SIG-M5 treated with dmso at 0.1 percent for 504 hours (cell line): Measurements from ENCODE around the gene GALNT11.

Experiments
- DNase-seq: peaks from one replicate; lab custom pipeline; 2025; ENCODE audit not compliant: unreplicated experiment; lab: John Stamatoyannopoulos, UW

The GALNT11 gene

DNA sequence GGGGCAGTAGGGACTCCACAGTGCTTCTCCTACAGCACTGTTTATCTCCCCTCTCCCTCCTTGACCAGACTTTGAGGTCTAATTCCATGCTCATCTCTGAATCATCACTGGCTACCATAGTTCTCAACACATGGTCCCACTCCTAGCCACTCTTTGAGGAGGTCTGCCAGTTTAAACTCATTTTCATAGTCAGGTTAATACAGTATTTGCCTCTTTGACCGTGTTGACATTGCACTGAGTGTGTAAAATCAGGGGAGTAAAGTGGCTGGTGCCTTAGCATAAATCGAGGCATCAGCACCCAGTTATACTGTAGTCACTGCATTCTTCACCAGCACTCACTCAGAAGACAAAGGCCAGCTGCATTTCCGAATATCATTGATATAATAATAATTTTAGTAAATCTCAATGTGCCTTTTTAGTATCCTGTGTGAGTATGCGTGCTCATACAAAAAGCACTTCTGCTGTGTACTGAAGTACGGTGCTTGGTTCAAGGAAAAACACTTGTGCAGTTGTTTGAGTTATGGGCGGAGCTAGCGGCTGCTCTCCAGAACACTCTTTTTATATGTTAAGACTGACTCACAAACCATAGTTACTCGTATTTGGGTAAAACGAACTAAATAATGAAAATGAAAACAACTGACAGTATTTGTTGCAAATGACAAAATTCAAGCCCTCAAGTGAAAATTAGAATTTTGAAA is 89.7 kb downstream of the GALNT11 start:
- no peak for DNase-seq

DNA sequence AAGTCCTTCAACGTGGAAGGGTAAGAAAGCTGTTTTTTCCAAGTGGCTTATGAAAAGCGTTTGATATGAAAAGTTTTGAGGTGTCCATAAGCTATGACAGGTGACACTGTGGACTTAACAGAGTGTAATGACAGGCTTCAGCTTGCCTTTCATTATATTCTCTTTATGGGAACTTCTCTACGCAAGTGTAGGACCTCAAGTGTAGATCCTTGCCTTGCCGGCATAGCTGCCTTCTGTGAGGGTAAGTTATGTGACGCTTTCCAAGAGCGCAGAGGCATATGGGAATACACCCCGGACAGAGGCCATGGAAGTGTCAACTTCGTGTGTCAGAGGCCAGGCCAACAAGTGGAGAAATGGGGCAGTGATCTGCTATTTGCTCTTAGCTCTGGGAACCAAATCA is 91.9 kb downstream of the GALNT11 start:
- no peak for DNase-seq

DNA sequence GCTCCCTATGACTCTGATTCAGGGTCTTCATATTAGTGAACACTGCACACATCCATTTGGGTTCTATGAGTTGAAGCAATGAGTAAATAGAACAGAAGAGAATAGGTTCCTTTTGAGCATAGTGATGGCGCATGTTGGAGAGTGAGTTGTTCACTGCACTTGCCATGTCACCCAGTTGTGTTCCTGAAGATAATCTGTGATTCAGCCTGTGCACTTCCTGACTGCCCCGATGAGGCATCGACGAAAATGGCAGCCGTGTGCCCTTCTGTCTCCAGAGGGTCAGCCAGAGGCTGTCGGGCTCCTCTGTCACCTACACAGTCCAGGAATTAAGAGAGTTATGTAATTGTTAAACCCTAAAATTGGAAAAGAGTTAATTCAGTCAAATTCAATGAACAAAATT is 94.7 kb downstream of the GALNT11 start:
- no peak for DNase-seq

DNA sequence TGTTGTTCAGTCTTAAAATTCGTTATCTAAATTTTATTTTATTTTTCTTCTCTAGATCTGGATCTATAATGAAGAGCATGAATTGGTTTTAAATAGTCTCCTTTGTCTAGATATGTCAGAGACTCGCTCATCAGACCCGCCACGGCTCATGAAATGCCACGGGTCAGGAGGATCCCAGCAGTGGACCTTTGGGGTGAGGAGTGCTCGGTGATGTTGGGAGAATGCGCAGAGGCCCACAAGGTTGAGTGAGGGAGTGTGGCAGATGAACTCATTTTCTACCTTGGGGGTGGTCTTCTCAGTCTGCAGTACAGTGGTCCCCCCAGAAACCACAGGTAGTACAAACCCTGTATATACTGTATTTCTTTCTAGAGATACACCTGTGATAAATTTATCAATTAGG is 95.3 kb downstream of the GALNT11 start:
- no peak for DNase-seq

DNA sequence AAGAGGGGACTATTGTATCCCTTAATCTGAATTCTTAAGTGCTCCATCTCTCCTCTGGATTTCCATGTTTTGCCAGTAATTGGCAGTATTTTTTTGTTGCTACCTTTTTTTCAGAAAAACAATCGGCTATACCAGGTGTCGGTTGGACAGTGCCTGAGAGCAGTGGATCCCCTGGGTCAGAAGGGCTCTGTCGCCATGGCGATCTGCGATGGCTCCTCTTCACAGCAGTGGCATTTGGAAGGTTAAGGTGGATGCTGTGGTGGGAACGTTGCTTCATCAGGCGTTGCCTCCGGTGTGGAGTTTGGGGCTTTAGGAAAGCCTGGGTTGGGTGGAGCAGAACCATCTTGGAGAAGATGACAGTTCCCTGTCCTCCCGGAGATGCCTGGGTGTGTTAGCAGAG is 96.0 kb downstream of the GALNT11 start:
- DNase-seq = no peak

DNA sequence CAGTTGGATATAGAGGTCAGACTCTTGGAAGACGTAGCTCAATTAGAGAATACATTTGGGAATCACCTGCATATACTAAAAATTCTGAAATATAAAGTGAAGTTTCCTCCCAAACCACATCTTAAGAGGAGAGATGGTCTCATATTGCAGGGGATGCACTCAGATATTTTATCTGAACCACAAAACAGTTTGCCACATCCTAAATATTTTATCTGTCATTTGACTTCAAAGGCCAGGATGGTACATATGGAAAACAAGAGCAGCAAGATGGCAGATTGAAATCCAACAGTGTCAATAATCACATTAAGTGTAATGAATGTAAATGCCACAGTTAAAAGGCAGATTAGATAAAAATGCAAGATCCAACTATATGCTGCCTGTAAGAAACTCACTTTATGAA is 97.1 kb downstream of the GALNT11 start:
- DNase-seq = no peak

DNA sequence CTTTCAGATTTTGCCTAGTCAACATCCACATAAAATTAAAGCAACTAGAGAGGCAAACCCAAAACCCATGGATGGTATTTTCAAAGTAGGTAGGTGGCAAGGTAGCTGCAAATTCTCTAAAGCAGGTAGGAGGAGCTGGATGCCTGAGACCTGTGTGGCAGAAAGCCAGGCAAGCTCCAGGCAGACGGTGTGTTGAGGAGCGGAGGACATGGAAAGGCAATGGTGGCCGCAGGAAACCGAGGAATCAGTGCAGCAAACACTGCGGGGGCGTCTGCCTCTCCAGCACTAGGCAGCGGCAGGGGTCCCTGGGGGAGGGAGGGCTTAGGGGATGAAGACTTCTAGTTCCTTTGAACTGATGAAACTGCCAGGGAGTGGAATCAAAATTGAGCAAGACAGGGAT is 101.3 kb downstream of the GALNT11 start:
- no peak for DNase-seq

DNA sequence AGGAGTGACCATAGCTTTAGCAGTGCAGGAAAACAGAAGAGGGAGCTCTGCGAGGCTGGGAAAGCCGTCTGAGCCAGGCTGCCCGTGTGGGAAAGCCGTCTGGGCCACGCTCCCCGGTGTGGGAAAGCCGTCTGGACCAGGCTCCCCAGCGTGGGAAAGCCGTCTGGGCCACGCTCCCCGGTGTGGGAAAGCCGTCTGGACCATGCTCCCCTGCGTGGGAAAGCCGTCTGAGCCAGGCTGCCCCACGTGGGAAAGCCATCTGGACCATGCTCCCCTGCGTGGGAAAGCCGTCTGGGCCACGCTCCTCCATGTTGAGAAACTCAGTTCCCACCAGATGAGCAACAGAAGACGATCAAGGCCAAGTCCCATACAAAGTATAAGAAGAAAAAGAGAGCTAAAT is 101.8 kb downstream of the GALNT11 start:
- no peak for DNase-seq

DNA sequence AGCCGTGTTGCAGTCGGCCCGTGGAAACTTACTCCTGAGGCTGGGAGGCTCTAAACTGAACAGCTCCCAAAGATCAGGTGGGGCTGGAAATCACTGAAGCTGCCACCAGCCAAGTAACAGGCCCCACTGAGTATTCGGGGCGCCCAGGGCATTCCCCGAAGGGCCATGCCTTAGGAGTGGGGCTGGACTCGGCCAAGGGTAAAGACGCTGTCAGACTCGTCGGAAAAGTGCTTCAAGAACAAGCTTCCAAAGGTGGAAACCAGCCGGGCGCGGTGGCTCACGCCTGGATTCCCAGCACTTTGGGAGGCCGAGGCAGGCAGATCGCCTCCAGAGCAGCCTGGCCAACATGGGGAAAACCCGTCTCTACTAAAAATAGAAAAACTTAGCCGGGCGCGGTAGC is 102.8 kb downstream of the GALNT11 start:
- DNase-seq = no peak

DNA sequence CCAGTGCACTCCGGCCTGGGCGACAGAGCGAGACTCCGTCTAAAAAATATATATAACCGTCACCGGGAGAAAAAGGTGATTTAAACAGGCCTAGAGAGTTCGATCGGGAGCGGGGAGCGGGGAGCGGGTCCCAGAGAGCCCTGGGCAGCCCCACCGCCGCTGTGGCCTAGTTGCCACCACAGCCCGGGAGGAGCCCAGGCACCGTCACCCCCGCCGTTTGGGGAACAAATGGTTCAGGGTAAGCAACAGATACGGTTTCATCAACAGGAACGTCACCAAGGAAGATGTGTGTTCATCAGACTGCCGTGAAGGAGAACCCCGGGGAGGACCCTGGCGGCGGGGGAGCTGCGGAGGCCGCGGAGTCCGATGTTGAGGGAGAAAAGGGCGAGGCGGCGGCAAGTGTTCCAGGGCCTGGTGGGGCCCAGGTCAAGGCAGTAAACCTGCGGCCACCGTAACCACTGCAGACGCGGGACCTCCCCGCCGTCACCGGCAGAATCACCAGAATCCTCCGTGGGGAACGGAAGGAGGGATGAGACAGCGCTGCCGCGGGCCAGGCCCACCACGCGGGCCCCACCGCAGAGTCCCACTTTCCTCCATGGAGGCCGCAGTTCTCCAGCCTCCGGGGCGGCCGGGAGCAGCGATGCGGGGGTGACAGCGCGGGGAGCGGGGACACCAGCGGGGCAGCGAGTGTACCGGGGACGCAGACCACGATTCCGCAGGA is 103.4 kb downstream of the GALNT11 start:
- no peak for DNase-seq

DNA sequence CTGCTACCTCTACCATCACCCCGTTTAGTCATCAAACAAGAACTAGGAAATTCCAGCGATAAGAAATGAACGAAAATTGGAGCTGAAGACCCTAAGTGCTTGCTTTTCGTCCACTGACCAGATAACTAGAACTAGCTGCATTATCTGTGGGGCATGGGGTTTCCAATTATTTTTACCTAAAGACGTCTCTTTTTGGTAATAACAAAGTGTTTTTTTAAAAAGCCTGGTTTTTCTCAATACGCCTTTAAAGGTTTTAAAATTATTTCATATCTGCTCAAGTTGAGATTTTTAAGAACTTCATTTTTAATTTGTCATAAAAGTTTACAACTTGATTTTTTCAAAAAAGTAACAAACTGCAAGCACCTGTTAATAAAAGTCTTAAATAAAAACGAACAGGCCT is 104.2 kb downstream of the GALNT11 start:
- DNase-seq = no peak

DNA sequence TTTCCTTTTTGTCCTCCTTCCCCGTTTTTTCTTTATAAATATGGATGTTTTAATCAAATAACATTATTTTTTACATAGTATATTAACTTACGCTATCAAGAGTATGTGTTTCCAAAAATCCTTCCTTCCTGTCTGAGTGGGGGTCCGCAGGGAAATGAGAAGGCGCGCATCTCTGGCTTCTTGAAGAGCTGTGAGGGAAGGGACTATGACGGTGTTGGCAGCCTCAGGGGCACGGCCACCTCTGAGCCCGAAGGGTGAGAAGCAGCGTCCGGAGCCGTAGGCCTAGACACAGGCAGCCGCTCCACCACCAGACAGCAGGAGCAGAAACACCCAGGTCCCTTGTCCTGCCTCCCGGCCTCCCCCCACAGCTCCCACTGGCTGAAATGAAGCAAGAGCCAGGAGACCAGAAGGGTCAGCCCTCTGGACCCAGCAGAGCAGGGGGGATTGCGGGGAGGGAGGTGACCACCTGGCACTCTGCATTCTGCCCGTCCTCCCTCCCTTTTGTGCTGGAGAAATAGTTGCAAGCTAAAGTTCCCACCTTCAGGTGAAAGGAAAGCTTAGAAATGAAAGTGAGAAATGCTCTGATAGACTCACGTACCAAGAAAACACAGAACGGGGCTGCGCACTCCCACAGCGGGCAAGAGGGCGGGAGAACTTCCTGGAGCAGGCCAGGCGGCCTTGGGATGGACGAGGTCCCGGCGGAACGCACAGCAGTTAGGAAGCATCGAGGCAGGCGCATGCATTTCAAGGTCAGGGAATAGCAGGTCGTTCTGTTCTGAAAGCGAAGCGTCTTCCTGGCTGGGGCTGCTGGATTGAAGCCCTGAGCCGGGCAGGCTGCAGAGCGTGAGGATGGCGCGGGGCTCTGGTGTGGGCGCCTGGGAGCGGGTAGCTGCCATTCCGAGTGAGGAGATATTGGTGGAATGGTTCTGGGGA is 105.5 kb downstream of the GALNT11 start:
- DNase-seq = no peak

DNA sequence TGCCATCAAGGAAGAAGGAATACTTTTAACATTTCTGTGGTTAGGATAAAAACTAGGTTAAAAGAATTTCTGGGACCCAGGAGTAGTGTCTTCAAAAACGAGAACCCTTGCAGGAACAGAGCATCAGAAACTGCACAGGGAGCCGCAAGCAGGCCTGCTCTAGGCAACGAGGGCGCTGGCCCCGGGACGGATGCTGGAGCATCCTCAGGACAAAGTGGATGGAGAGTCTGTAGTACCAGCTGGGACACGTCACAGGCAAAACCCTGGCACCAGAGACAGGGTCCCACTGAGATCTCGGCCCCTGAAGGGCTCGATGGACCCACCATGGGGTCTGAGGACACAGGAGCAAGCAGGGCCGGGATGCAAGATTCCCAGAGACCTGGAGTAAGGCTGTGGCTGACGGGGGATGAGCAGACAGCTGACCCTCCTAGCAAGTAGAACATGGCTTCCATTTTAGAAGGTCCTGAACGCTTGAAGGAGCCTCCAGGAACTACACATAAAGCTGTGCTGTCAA is 106.6 kb downstream of the GALNT11 start:
- no peak for DNase-seq

DNA sequence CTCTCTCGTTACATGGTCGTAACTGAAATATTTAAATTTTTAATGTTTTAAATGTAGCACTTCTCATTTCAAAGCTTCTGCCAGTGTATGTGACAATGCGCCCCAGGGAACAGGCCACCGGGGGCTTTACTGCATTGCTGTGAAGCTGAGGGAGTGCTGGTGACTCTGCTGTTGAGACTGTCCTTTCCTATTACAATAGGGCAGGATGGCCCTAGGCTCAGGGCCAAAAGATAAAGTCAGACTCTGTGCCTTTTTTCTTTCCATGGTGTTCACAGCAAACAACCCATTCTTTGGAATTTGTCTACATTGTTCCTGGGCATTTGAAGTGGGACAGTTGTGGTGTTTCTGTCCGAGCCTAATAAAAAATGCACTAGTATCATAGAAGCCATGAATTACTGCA is 107.3 kb downstream of the GALNT11 start:
- no peak for DNase-seq

DNA sequence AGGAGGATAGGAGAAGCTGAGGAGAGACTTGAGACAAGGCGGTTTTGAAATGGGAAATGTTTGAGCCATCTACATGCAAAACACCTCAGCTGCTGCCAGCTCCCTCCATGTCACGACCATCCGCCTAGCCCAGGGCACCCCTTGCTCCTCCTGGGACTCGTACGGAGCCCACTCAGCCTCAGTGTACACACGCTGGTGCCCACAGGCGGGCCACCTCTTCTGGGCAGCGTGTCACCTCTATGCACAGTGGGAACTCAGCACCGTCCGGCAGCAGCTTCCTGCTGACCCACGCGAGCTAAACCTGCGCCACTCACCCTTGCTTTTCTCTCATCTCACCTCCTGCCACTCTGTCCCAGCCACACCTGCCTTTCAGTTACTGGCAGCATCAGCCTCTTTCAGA is 108.3 kb downstream of the GALNT11 start:
- DNase-seq = no peak

DNA sequence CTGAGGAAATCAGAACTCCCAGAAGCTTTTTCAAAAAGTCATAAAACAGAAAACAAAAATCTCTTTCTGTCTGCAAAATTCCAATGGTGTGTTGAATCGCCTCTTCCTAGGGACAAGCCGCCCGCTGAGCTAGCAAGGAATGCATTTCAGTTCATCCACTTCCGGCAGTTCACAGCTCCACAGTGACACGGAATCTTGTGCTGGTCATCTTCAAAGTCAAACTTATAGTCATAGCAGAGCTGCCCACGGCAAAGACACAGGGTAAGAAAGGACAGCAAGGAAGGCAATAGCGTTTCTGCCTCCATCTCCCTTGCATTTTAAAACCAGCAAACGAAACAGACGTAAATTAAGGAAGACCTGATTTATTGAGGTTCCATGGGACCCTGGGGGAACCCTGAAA is 111.2 kb downstream of the GALNT11 start:
- DNase-seq = no peak

DNA sequence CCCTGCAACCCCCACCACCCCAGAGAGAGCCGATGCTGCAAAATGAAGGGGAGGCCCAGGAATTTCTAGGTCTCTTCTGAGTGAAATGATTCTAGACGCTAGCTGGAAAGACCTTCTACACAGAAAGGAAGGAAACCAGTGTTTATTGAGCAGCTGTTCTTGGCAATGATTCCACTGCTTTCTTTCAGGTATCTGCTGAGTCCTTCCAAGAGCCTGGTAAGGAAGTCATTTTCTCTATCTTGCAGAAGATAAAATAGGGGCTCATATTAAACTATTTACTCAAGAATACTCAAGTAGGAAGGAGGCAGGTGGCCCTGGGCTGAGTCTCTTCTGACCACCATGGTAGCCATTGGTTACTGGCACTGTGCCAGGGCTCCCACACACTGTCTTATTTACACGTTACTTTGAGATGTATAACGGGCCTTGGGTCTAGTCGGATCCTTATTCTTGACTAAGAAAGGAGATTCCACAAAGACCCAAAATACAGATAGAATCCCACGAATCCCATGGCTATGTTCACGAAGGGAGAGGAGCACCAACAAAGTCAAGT is 112.1 kb downstream of the GALNT11 start:
- no peak for DNase-seq

DNA sequence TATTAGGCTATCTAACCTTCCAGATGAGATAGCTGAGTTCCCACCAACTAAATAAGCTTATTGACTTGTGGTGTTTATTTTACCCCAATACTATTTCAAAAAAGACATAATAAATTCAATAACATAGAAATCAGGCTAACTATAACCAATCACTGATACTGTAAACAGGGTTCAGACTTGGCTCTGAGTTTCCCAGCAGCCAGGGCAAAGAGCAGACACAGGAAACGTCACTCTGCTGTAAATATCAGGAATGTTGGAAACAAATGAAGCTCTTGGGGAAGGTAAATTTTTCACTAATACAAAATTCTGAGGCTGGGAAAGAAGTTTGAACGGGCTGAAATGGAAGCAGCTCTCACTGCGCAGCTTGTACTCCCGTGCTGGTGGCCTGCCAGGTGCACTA is 114.6 kb downstream of the GALNT11 start:
- DNase-seq = no peak

DNA sequence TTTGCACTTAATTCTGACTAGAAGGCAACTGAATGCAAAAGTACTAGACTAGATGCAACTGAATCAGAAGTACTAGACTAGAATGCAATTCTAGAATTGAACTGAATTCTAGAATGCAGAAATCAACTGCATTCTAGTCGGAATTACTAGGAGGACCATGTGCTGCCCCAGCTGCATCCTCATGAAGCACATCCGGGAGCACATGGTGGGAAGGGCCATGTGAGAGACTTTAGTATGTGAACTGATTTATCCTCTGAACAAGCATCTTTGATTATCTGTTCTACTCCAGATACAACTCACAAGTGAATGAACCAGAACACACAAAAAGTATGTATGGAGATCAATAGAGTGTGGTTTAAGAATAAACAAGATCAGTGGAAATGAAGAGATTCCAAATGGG is 115.1 kb downstream of the GALNT11 start:
- no peak for DNase-seq

DNA sequence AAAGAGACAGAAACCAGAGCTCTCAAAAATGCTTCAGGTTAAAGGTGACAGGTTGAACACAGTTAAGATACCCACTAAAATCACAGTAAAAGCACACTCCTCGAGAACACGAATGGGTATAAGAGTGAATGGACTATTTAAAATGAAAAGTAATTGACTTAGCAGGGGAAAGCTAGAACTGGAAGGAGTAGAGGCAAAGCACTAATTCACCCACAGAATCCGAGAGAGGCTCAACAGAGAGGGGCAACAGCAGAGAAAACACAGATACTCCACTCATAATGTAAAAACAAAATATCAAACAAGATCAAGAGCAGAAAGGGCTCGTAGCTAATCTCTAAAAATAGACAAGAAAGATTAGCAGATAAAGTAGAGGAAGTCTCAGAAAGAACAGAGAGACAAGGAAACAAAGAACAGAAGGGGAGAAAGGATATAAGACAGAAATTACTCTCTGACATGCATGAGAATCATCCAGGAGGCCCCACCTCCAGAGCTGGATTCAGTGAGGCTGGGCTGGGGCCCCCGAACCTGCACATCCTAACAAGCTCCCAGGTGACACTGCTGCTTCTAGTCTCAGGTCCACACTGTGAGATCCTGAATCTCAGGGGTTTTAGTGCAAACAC is 117.6 kb downstream of the GALNT11 start:
- DNase-seq = no peak
